Gastrocnemius medialis (tissue), 4 donors: ENCODE data around the gene SRP19.

ENCODE experiments used
- POLR2A ChIP-seq, 2 donors: fragments of 450-650 bp; IDR thresholded peaks; one replicate each; pipeline ENCODE4 v1.6.1; 2017; ENCODE audit warnings: antibody characterized with exemption in 2 of 2, mild to moderate bottlenecking in 2 of 2, moderate library complexity in 2 of 2
- TF ChIP-seq, protein P1 (sequence below), 5 experiments: fragments of 450-650 bp in 3 of 5; fragments of 200-600 bp in 2 of 5; sonication (generic) in 2 of 5; IDR thresholded peaks in 4 of 5; conservative IDR thresholded peaks in 1 of 5; 1 replicate in 4 of 5; 2 replicates in 1 of 5; pipeline ENCODE4 v1.5.1; 2016 to 2019; ENCODE audit warnings: antibody characterized with exemption in 5 of 5, mild to moderate bottlenecking in 3 of 5, moderate library complexity in 3 of 5

DNA sequence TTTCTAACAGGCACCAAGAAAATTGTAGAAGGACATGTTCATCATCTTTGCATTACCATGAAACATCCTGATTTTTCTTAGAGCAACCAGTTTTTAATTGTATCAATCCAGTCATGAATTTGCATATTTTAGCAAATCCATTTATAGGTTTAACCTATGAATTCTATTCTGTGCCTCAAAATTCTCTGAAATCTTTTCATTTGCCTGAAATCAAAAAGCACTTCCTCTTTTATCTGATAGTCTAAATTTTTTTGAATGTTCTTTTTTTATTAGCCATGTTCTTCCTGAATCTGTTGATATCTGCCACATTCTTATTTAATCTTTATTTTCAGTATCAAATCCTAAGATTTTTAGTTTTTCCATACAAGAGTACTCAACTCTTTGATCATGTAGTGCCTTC lies 36.9 kb upstream of the SRP19 start:
- TF ChIP-seq, protein P1, sequence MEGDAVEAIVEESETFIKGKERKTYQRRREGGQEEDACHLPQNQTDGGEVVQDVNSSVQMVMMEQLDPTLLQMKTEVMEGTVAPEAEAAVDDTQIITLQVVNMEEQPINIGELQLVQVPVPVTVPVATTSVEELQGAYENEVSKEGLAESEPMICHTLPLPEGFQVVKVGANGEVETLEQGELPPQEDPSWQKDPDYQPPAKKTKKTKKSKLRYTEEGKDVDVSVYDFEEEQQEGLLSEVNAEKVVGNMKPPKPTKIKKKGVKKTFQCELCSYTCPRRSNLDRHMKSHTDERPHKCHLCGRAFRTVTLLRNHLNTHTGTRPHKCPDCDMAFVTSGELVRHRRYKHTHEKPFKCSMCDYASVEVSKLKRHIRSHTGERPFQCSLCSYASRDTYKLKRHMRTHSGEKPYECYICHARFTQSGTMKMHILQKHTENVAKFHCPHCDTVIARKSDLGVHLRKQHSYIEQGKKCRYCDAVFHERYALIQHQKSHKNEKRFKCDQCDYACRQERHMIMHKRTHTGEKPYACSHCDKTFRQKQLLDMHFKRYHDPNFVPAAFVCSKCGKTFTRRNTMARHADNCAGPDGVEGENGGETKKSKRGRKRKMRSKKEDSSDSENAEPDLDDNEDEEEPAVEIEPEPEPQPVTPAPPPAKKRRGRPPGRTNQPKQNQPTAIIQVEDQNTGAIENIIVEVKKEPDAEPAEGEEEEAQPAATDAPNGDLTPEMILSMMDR (IDR thresholded peaks at IDR 0.05 in 4 of 5, conservative IDR thresholded peaks at IDR 0.05 in 1 of 5): no peak
- no peak for TF ChIP-seq POLR2A (IDR thresholded peaks at IDR 0.05)
